Ureter (tissue), 1 donor: ENCODE measurements around the gene ZNF133. TPM values are rescaled to one million over a fixed set of nuclear protein-coding genes. Genes with fewer than 3 reads are reported as not detected.

Source experiments
- DNase-seq: peaks from one replicate; pipeline ENCODE4 v3.0.0-alpha.2; 2020; ENCODE audit warnings: low spot score
- total RNA-seq: library from RNA; stranded (reverse); gene quantifications from one replicate; pipeline ENCODE4 v1.2.4, GENCODE V29; 2023
- donor health status: DM: yes; HTN: yes; CAD: no.

ZNF133 gene
- total RNA-seq, 1 donor from 2014 or later = 17.3 TPM

- DNase-seq = no peak
Measured at GRCh38 chr20:18361678-18362077, 73.4 kb downstream of the ZNF133 start.

GRCh38 chr20:18362916-18363315 lies 74.6 kb downstream of the ZNF133 start:
- no peak for DNase-seq

GRCh38 chr20:18363708-18364107 lies 75.4 kb downstream of the ZNF133 start:
- DNase-seq = no peak

GRCh38 chr20:18364768-18365167 lies 76.4 kb downstream of the ZNF133 start:
- DNase-seq = no peak

Other genes with a start within 250 kb of the ZNF133 start
- gene OVOL2, start 230.6 kb upstream of the ZNF133 start, total RNA-seq = 16.2 TPM
- 16.0 TPM for gene KAT14, start 150.7 kb upstream of the ZNF133 start, total RNA-seq
- gene PET117, start 150.7 kb upstream of the ZNF133 start, total RNA-seq = 8.7 TPM
- gene DZANK1, start 178.5 kb downstream of the ZNF133 start, total RNA-seq = 7.1 TPM
- gene POLR3F, start 178.9 kb downstream of the ZNF133 start, total RNA-seq = 9.7 TPM
- 10.7 TPM for gene RBBP9, start 208.7 kb downstream of the ZNF133 start, total RNA-seq
- 63.2 TPM for gene SEC23B, start 219.4 kb downstream of the ZNF133 start, total RNA-seq